ENCODE results near the gene TDRD9. TPM values are rescaled to one million over a fixed set of nuclear protein-coding genes. Genes with fewer than 3 reads are reported as not detected.

The TDRD9 gene
- total and polyA plus RNA-seq, 2 of the 4 experiments (the other 2 are of a cell fraction), result 0.07 to 0.18 TPM

GRCh38 chr14:103930051-103930604 lies 1.9 kb downstream of the TDRD9 start:
- no peak overlapping the region for H3K4me2 ChIP-seq (ENCODE audit: low read depth, low read length)
- H3K4me3 ChIP-seq (ENCODE audit: insufficient read depth, low read depth, low read length), result no peak overlapping the region
- no peak for DNase-seq
- TF ChIP-seq POLR2A (IDR thresholded peaks at IDR 0.05; ENCODE audit: low read depth, low read length), result no peak
- TF ChIP-seq, protein P1, sequence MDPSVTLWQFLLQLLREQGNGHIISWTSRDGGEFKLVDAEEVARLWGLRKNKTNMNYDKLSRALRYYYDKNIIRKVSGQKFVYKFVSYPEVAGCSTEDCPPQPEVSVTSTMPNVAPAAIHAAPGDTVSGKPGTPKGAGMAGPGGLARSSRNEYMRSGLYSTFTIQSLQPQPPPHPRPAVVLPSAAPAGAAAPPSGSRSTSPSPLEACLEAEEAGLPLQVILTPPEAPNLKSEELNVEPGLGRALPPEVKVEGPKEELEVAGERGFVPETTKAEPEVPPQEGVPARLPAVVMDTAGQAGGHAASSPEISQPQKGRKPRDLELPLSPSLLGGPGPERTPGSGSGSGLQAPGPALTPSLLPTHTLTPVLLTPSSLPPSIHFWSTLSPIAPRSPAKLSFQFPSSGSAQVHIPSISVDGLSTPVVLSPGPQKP (IDR thresholded peaks at IDR 0.05; ENCODE audit: borderline replicate concordance, low read depth, low read length), result no peak
- TF ChIP-seq, protein P2, sequence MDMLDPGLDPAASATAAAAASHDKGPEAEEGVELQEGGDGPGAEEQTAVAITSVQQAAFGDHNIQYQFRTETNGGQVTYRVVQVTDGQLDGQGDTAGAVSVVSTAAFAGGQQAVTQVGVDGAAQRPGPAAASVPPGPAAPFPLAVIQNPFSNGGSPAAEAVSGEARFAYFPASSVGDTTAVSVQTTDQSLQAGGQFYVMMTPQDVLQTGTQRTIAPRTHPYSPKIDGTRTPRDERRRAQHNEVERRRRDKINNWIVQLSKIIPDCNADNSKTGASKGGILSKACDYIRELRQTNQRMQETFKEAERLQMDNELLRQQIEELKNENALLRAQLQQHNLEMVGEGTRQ (IDR thresholded peaks at IDR 0.05; ENCODE audit: low read depth, low read length), result no peak
- no peak for TF ChIP-seq MXI1 (IDR thresholded peaks at IDR 0.05; ENCODE audit: borderline replicate concordance, low read depth, low read length)
- no peak for TF ChIP-seq RFX5 (IDR thresholded peaks at IDR 0.05; ENCODE audit: low read depth, low read length)
- TF ChIP-seq, protein P3, sequence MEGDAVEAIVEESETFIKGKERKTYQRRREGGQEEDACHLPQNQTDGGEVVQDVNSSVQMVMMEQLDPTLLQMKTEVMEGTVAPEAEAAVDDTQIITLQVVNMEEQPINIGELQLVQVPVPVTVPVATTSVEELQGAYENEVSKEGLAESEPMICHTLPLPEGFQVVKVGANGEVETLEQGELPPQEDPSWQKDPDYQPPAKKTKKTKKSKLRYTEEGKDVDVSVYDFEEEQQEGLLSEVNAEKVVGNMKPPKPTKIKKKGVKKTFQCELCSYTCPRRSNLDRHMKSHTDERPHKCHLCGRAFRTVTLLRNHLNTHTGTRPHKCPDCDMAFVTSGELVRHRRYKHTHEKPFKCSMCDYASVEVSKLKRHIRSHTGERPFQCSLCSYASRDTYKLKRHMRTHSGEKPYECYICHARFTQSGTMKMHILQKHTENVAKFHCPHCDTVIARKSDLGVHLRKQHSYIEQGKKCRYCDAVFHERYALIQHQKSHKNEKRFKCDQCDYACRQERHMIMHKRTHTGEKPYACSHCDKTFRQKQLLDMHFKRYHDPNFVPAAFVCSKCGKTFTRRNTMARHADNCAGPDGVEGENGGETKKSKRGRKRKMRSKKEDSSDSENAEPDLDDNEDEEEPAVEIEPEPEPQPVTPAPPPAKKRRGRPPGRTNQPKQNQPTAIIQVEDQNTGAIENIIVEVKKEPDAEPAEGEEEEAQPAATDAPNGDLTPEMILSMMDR (conservative IDR thresholded peaks at IDR 0.05; ENCODE audit: low read depth, low read length), result no peak
- no peak for TF ChIP-seq RAD21 (IDR thresholded peaks at IDR 0.05; ENCODE audit: low read length)
- TF ChIP-seq CEBPB (IDR thresholded peaks at IDR 0.05; ENCODE audit: low read depth, low read length), result no peak
- TF ChIP-seq MAZ (IDR thresholded peaks at IDR 0.05; ENCODE audit: borderline replicate concordance, low read depth, low read length), result no peak
- no peak for TF ChIP-seq MAFK (IDR thresholded peaks at IDR 0.05; ENCODE audit: low read depth, low read length)
- no peak for TF ChIP-seq NFE2L2 (IDR thresholded peaks at IDR 0.05; ENCODE audit: low read depth, low read length)
- TF ChIP-seq RCOR1 (IDR thresholded peaks at IDR 0.05; ENCODE audit: insufficient replicate concordance, low read length), result no peak
- no peak for TF ChIP-seq FOS (IDR thresholded peaks at IDR 0.05; ENCODE audit: low read depth, low read length)
- no peak for TF ChIP-seq CHD1 (IDR thresholded peaks at IDR 0.05; ENCODE audit: low read depth, low read length)
- TF ChIP-seq BHLHE40 (IDR thresholded peaks at IDR 0.05; ENCODE audit: low read depth, low read length), result no peak
- no peak for TF ChIP-seq SMC3 (IDR thresholded peaks at IDR 0.05; ENCODE audit: low read depth, low read length)
- H2AK9ac ChIP-seq (replicated peaks; ENCODE audit: low read depth, low read length, poor library complexity), result no peak overlapping the region
- no peak overlapping the region for H2AFZ ChIP-seq (replicated peaks; ENCODE audit: low read length, poor library complexity)
- H4K5ac ChIP-seq (ENCODE audit: low read depth, low read length), result no peak overlapping the region
- H4K20me1 ChIP-seq (ENCODE audit: insufficient read depth, low read length), result no peaks in the 10 kb centered on the region
- H3K79me1 ChIP-seq (ENCODE audit: low read depth in 1 of 2, low read length in 2 of 2), result no peaks in the 10 kb centered on the region
- H2BK20ac ChIP-seq (ENCODE audit: low read depth, low read length), result no peak overlapping the region
- H3K18ac ChIP-seq (ENCODE audit: low read depth, low read length), result no peak overlapping the region
- H2AK5ac ChIP-seq (ENCODE audit: low read depth, low read length), result no peak overlapping the region
- BruUV-seq (replicated peaks), result no TSS peak
- dilution Hi-C loops (cut with HindIII; ENCODE audit: low sequenced_read_pairs, unreplicated experiment) (no loop called here), intact Hi-C loops (cut with micrococcal nuclease) (no loop called here), in situ Hi-C loops (cut with MboI; ENCODE audit: low sequenced_read_pairs) (no loop called here)
- no peak for ATAC-seq (ENCODE audit: low read depth)
- no peak overlapping the region for H2BK5ac ChIP-seq (ENCODE audit: low read depth, low read length, poor library complexity, severe bottlenecking)
- H2BK120ac ChIP-seq (ENCODE audit: low read depth, low read length), result no peak overlapping the region
- peaks cover 8% of the 10 kb centered on the region for H3K27me3 ChIP-seq (ENCODE audit: control insufficient read depth, insufficient read depth, low read length)
- H3K23ac ChIP-seq (ENCODE audit: low read depth, low read length), result no peak overlapping the region
- H3K9ac ChIP-seq (ENCODE audit: low read depth, low read length), result no peak overlapping the region
- H3K4me1 ChIP-seq (ENCODE audit: control insufficient read depth, insufficient read depth, low read length), result no peaks in the 10 kb centered on the region
- H4K91ac ChIP-seq (ENCODE audit: insufficient read depth, low read depth, low read length), result no peak overlapping the region
- no peaks in the 10 kb centered on the region for H3K36me3 ChIP-seq (ENCODE audit: control insufficient read depth, insufficient read depth, low read length)
- H3K14ac ChIP-seq (replicated peaks; ENCODE audit: low read depth, low read length), result no peak overlapping the region
- no peak overlapping the region for H2BK15ac ChIP-seq (ENCODE audit: low read depth, low read length)
- no peak overlapping the region for H3K56ac ChIP-seq (ENCODE audit: extremely low read depth, insufficient read depth, low read length)
- ChIA-PET CTCF (no interaction called here), POLR2A (ENCODE audit: unreplicated experiment) (no interaction called here)
- no peaks in the 10 kb centered on the region for H3K9me1 ChIP-seq (ENCODE audit: insufficient read depth, low read length)
- whole genome bisulfite sequencing, 2 experiments (ENCODE audit: extremely low coverage in 2 of 2, insufficient read length in 1 of 2), result 87% methylated on average over 5 of the region's 14 CpGs; no CpG with 5 or more reads in 1 of the 2 experiments
- no peaks in the 10 kb centered on the region for H3K9me3 ChIP-seq (ENCODE audit: control insufficient read depth, insufficient read depth, low read length)
- no peak overlapping the region for H3K4ac ChIP-seq (ENCODE audit: low read depth, low read length)
- H4K8ac ChIP-seq (ENCODE audit: low read depth in 2 of 2, low read length in 2 of 2), result no peak overlapping the region
- no peak overlapping the region for H3K27ac ChIP-seq (ENCODE audit: insufficient read depth, low read length)

All from IMR-90 (cell line).